HG02798 (cell line): ENCODE results near the gene GLIS2.

ENCODE experiments used
- ATAC-seq: cut with Tn5 transposase; IDR thresholded peaks from one replicate; pipeline ENCODE4 v1.9.1; 2021; ENCODE audit warnings: mild to moderate bottlenecking; ENCODE audit not compliant: unreplicated experiment, poor library complexity

Gene GLIS2

DNA sequence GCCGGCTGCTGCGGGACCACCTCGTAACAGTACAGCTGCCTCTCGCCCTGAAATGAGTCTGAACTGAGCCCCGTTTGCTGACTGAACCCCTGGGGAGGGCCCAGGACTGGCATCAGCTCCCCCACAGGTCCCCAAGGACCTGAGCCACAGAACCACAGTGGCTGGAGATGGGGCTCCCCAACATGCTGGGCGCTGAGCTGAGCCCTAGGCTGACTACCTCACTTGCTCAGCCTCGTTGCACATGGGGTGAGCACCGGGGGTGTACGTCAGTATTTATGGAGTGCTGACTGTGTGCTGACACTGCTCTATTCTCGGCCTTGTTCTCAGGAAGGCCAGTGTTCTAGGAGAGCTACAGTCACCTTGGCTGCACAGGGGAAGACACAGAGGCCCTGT is 49.1 kb downstream of the GLIS2 start:
- peak; percentile 68 for ATAC-seq

DNA sequence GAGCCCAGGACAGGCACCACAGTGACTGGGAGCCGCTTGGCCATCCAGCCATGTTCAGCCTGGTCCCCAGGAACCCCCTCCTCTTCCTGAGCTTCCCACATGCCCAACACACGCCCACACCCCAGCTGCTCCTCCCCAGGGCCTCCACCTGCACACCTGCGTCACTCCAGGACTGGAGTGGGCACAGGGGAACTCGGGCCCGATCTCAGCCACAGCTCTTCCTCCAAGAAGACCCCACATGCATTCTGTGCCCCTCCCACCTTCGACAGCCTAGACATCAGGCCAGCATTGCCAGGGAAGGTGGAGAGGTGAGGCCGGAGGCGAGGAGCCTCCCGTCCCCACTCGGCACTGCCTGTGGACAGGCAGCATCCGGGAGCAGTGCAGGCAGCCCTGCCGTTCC is 49.7 kb downstream of the GLIS2 start:
- ATAC-seq: no peak

DNA sequence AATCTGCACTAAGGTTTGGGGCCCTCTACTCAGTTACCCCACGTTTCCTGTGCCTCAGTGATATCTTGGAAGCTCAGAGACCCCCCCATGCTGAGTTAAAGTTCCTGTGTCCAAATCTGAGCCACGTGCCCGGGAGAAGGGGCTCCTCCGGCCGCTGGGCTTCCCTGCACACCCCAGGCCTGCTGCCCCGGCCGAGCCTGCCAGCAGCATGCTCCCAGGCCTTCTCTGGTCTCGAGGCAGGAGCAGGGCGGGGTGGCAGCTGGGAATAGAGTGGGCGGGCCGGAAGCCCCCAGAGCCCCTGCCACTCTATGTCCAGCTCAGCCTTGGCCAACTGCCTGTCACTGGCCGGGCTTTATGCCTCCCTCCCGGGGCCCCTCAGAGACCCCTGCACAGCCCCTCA is 50.1 kb downstream of the GLIS2 start:
- no peak for ATAC-seq

DNA sequence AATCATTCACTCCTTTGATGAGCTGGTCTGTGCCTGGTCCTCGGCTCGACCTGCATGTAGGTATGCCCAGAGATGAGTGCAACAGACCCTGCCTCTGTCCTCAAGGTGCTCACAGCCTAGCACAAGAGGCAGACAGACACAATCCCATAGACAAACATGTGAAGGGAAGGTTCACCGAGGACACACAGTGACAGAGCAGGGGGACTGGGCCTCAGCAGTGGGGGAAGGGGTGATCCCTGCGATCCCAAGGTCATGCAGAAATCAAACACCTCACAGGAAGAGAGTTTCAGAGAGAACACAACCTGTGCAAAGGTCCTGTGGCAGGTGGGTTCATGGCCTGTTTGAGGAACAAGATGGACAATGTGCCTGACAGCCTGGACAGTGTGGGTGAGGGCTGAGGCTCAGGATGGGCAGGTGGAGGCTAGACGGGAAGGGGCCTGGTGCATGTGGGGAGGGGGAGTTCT is 51.6 kb downstream of the GLIS2 start:
- no peak for ATAC-seq

DNA sequence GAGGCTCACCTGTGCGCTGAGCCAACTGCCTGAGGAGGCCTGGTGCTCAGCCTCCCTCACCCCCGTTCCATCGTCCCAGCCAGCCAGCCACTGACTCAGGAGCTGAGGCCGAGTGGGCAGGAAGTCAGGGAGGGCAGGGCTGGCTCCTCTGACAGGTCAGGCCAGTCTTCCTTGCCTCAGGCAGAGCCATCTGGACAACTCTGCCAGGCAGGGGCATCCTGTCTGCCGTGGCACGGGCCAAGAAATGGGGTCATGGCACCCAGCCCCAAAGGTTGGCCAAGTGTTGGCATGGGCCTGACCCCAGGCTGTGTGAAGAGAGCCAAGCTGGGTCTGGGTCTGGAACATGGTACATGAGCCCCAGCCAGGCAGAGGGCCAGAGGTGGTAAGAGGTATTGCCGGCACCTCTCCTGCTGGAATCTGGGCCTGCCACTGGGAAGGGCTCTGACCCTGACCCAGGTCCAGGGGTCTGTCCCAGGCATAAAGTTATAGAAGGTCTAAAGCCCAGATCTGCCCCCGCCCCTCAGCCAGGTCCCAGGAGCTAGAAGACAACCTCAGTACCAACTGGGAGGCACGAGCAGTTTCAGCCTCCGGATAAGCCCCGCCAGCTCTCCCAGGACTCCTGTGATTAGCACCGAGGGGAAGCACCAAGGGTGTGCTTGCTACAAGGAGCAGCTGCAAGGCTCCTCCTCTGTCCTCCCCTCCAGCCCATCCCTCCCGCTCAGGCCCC is 53.3 kb downstream of the GLIS2 start:
- no peak for ATAC-seq

DNA sequence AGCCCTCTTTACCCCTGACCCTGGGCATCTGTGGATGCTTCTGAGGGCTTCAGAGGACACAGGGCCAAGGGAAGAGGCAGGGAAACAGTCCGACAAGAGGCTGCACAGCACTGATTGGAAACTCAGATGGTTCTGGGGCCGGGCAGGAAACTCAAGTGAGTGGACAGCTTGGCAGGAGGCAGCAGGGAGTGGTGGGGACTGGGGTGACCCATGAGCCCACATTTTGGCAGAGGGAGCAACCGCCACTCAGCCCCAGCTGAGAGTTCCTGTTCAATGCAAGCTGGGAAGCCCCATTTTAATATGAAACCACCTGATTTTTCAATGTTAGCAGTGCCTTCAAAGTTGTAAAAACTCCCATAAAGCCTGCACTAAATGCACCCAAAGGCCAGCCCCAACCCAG is 54.3 kb downstream of the GLIS2 start:
- ATAC-seq: no peak

DNA sequence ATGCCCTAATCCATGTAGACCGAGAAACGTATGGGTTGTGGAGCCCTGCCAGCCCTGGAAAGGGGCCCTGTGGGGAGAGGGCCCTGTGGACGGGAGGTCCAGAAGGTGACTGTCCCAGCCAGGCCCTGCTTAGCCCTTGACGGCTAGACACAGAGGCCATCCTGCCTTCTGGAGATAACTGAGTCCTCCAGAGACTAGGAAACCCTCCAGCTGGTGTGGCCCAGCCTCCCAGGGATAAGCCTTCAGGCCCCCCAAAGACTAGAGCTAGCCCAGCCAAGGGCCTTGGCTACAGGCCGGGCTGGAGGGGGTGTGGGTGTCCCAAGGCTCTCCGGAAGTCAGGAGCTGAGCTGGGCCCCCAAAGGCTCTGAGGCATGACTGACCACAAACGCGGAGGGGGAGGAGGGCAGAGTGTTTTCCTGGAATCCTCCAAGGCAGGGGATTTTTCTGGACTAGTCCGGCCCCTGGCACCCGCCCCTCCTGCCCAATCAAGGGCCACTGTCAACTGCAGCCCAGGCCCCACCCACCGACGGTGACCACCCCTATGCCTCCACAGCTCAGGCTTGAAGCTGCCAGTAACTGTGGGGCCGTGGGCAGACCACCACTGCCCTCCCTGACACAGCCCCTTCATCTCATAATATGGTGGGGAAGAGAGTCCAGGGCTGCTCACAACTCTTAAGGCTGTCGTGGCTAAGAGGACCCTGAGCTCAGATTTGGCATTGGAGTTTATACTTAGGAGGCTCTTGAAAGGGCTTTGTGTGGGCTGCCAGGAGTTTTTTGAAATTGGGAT is 54.9 kb downstream of the GLIS2 start:
- ATAC-seq: no peak

DNA sequence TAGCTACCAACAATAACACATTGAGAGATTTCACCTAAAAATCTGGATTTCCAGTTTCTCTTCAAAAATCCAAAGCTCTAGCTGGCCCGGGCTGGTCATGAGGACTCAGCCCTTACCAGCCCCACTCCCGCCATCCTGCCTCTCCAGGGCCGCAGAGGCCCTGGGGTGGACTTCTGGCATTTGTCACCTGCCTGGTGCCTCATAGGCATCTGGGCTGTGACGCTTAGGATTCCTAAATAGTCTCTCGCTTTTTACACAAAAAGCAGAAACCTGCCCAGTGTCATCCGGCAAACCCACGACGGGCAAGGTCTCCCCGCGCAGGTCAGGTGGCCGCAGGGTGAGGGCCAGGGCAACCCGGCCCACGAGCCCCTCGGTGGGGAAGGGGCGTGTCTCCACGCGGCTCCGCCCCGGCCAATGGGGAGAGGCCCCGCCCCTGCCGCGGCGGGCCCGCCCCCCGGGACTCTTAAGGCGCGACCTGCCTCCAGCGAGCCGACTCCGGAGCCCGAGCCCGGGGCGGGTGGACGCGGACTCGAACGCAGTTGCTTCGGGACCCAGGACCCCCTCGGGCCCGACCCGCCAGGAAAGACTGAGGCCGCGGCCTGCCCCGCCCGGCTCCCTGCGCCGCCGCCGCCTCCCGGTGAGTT is 55.6 kb downstream of the GLIS2 start, which contains the start of gene VASN:
Gene VASN (plus strand): TSS at position 492 of the 644 bp plus-strand sequence. CDS start 9,030 bp downstream, outside the sequence.
- ATAC-seq: peak; percentile 75

DNA sequence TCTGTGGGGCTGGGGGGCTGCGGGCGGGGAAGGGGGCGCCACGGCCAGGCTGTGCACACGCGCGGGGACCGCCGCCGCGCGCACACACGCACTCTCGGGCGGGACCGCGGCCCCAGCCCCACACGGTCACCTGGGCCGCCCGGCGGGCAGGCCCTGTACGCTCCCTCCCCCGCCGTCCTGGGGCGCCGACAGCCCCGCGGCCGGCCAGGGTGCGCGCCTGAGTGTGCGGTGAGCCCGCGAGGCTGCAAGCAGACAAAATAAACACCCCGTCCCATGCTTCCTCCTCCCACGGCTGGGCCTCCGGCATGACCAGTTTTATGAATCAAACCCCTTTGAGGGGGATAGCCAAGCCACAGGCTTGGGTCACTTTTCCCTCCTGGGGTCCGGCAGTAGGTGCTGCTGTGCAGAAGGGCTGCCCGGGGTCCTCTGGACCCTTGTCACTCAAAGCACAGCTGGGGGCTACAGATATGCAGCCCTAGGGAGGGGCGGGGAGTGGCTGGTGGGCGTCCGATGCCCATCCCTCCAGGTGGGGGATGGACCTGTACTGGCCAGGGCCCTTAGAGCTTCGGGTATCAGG is 56.2 kb downstream of the GLIS2 start:
- peak; percentile 19 for ATAC-seq

DNA sequence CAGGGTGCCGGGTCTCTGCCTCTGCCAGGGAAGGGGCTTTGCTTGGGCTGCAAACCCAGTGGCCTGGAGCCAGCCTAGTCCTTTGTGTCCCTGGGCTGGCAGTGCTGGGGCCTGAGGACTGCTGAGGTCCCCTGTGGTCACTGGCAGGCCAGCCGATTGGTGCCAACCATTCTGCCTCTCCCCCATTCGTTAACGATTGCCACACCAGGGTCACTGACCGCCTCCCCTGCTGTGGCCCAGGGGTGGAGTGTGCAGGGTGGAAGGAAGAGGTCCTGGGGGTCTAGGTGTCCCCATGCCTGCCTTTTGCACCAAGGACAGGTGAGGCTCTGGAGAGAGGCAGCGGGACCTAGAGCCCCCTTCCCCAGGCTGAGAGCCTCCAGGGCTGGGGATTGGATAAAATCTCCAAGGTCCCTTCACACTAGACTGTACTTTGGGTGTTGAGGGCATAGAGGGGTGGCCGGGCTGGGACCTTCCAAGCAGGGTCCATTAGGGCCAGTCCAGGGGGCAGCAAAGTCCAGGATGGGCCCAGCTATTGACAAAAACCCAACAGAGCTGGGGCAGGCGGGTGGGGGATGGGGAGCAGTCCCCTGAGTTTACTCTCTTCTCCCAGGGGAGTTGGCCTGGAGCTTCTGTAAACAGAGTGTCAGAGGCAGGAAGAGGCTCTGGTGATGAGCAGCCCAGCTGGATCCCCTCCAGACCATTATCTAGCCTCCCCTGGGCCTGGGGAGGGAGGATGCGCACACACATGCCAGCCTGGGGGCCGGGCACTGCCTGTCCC is 56.9 kb downstream of the GLIS2 start:
- ATAC-seq: no peak

DNA sequence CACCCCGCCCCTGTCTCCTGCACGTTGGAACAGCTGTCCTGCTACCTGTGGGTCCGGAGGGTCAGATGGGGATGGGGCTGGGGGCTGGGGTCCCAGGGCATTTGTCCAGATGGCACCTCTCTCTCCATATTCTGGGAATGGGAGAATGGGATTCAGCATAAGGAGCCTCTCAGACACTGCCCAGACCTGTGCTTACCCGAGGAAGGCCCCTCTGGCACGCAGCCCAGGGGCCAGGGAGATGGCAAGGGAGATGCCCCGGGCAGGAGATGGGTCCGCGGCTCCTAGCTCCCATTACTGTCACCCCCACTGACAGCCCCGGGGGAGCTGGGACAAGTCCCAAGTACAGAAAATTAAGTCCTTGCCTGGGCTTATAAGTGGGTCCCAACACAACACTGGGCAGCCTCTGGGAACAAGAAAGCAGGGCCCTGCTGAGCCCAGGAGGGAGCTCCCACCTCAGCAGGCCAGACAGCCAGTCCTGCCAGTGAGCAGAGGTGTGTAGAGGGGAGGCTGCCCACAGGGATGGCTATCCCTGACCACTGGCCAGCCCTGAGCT is 57.6 kb downstream of the GLIS2 start:
- no peak for ATAC-seq

DNA sequence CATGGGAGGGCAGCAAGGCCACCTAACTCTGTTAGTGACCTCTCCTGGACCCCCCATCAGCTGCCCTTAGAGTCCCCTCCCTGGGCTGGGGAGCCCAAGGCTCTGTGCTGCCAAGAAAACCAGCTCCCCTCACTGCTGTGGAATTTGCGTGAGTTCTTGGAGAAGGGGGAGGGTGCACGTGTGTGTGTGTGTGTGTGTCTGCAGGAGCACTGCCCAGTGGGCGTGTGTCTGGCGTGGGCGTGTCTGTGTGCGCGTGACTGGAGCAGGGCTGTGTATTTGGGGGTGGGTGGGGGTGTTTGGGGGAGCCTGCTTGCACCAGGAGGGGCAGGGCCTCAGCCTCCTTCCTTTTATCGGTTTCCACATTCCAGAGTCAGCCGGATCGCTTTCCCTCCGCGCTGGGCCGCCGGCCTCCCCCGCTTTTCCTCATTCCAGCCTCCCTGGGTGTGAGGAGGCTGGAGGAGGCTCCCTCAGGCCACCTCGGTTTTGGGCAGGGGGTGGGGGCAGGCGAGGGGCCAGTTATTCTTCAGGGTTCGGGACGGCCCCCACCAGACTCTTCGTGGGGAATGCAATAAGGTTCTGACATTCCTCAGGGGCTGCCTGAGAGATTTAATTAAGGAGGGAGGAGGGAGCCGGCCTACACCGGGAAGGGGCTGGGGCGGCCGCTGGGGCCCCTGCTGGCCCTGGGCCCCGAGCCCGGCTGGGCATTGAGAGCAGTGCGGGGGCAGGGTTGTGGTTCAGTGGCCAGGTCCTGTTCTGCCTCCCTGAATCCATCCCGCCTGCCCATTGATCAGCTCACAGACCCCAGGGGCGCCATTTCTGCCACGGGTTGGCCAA is 58.3 kb downstream of the GLIS2 start:
- ATAC-seq: no peak

DNA sequence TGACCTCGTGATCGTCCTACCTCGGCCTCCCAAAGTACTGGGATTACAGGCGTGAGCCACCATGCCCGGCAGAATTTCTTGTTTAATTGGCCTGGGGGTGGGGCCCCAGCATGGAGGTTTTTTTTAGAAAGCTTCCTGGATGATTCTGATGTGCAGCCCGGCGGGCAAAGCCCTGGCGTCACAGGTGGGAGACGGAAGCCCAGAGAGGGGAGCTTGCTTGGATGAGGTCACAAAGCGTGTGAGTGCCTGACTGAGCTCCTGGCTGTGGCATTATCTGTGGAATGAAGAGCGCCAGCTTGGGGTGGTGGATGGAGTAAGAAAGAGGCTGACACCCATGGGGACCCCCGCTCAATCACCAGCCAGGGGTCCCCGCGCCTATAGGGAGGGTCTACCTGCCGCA is 59.9 kb downstream of the GLIS2 start:
- no peak for ATAC-seq

DNA sequence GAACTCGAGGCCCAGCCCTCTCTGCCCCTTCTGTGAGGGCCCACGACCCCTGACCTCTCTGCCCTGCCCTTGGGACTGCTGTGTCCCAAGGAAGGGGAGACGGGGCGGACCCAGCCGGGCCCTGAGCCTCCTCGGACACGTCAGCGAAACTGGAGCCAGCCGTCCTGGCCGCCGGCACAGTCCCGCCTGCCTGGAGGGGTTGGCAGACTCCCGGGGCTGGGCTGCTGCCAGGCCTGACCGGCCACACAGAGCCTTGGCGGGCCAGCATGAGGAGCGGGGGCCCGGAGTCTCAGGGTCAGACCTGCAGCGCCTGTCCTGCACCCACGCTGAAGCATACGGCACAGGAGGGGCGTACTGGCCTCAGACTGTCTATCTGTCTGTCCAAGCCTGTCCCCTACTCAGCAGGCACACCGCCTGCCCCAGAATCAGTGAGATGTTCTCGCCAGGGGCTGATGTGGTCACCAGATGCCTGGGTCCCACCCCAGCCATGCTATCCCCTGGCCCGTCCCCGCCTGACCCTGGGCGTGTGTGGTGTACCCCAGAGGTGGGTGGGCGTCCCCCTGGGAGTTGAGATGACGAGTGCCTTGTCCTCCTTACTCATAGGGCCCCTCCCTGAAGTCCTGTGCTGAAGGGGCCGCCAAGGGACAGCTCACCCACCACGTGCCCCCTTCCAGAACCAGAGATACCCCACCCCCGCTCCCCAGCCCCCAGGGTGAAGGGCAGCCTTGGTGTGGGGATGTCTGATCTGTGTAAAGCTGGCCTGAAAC is 60.4 kb downstream of the GLIS2 start:
- no peak for ATAC-seq

DNA sequence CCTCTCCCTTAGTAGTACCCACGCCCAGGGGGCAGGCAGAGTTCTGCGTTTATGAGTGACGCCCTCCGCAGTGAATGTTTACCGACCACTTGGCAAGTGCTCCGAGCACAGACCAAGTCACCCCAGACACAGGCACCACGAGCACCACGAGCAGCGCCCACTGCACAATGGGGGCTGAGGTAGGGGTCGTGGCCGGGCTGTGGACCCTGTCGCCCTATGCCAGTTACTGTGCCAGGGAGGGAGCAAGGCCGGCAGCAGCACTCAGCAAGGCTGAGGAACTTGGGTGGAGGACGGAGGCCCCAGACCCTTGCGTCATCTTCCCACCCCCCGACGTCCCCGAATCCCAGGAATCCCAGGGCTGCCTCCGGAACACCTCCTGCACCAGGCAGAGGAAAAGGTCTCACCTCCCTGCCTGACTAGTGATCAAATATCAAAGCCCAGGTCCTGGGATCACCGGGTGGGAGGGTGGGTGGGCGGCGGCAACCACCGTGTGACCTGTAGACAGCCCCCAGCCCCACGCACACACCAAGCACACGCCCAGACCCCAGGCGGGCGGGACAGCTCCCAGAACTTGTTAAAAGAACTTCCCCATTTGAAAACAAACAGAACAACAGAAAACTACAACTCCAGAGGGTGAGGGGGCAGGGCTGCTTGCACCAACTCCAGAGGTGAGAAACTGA is 61.2 kb downstream of the GLIS2 start:
- no peak for ATAC-seq

DNA sequence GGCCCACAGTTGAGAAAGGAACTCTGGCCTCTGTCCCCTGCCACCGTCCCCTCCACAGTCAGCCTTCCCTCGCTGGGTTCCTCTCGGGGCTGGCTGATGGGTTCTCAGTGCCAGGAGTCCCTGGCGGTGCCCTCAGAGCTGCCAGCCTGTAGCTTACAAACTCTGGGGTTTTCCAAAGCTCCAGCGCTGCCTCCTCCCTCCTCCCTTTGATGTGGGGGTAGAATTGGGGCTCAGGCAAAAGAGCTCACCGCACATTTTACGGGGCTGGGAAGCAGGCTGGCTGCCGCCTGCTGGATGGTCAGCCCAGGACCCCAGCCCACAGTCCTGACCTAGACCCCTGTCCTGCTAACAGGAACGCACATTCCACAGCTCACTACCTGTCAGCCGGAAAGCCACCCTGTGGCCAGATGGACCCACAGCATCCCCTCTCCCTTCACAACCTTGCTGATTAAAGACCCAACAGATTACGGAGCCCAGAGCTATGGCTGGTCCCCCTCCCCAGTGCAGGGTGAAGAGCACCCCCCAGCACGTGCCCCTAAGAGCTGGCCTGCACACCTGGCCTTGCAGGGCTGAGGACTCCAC is 61.8 kb downstream of the GLIS2 start:
- no peak for ATAC-seq

DNA sequence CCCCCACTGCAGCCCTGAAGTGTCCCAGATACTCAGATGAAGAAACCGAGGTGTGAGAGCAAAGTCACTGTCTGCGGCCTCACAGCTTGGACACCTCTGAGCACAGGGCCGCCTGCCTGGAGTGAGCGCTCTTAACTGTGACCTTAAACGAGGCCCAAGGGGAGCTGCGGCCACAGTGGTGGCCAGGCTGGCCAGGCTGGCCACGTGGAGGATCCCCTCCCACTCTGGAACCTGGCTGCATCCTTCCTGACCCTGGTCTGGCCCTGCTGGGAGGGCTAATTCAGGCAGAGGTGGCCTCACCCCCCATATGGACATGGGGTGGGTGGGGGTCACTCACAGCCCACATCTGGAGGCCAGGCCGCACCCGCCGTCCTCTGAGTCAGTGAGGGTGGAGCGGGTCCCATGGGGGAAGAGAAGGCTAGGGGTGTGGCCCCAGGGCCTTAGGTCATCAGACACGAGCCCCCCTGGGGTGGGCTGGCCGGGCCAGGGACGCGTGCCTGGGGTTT is 62.3 kb downstream of the GLIS2 start:
- no peak for ATAC-seq
